HepG2 (cell line): ENCODE measurements around the gene SLC66A3. TPM values are rescaled to one million over a fixed set of nuclear protein-coding genes. Genes with fewer than 3 reads are reported as not detected.

Experiments used
- ATAC-seq: fragments of 200-7000 bp; cut with Tn5 transposase; 3 replicates; pipeline ENCODE4 v1.9.1; 2020; ENCODE audit warnings: mild to moderate bottlenecking, moderate library complexity
- BruUV-seq: library from RNA; stranded (reverse); fragments of 400-500 nt; replicated peaks from 2 replicates; lab custom pipeline; 2021; lab: Mats Ljungman, UMichigan
- CTCF ChIA-PET: fragments of 300-600 bp; formaldehyde crosslinking; extraction: SDS; loops from one replicate; lab custom pipeline; 2021; ENCODE audit warnings: low total read pairs, inconsistent platforms, low intra/inter-chr PET ratio; lab: Yijun Ruan, JAX
- POLR2A ChIA-PET: fragments of 350-600 bp; sonication (Branson Sonifier 250); formaldehyde crosslinking; loops from one replicate; lab custom pipeline; 2020; ENCODE audit warnings: antibody characterized with exemption, inconsistent platforms; lab: Yijun Ruan, JAX
- DNase-seq: peaks from one replicate; pipeline ENCODE4 v3.0.0-alpha.2; 2015; ENCODE audit warnings: low spot score
- FAIRE-seq: peaks from 3 replicates; lab custom pipeline; 2011; peaks lifted over from hg19 to GRCh38; lab: Jason Lieb, UNC
- H2AFZ ChIP-seq: one replicate; pipeline ENCODE4 v1.6.1; 2011; ENCODE audit warnings: low read length, inconsistent platforms
- H3K27ac ChIP-seq: fragments of 300-600 bp; 3 replicates; pipeline ENCODE4 v1.8.0; 2011; ENCODE audit warnings: mixed run types, mild to moderate bottlenecking, mixed read lengths, low read length, inconsistent platforms; ENCODE audit not compliant: insufficient read depth; ENCODE audit errors: extremely low read length
- H3K27me3 ChIP-seq, 2 experiments: fragments of 200-600 bp in 1 of 2; 2 replicates in 1 of 2; 3 replicates in 1 of 2; pipeline versions ENCODE4 v1.6.0 to v1.8.0; 2011; ENCODE audit warnings: low read length in 2 of 2, mild to moderate bottlenecking in 2 of 2, moderate library complexity in 2 of 2, inconsistent platforms in 1 of 2; ENCODE audit not compliant: insufficient read depth in 2 of 2, control insufficient read depth in 1 of 2
- H3K36me3 ChIP-seq, 2 experiments: fragments of 200-600 bp in 1 of 2; replicated peaks in 1 of 2; 2 replicates in 1 of 2; 3 replicates in 1 of 2; pipeline versions ENCODE4 v1.5.1 to v1.8.0; 2011; ENCODE audit warnings: low read length in 2 of 2, inconsistent platforms in 1 of 2; ENCODE audit not compliant: insufficient read depth in 2 of 2, control insufficient read depth in 1 of 2
- H3K4me1 ChIP-seq: 2 replicates; pipeline ENCODE4 v1.5.1; 2012; ENCODE audit warnings: low read length, inconsistent platforms; ENCODE audit not compliant: insufficient read depth
- H3K4me2 ChIP-seq: 2 replicates; pipeline ENCODE4 v1.6.0; 2011; ENCODE audit warnings: low read depth, low read length, inconsistent platforms
- H3K4me3 ChIP-seq, 3 experiments: fragments of 200-600 bp in 1 of 3; sonication (generic), shearing (Covaris generic) in 1 of 3; replicated peaks in 1 of 3; 2 replicates each; pipeline ENCODE4 v1.5.1; 2011 to 2016; ENCODE audit warnings: low read length in 3 of 3, inconsistent platforms in 2 of 3, low read depth in 2 of 3, mild to moderate bottlenecking in 2 of 3, control low read depth in 1 of 3, mixed read lengths in 1 of 3; ENCODE audit not compliant: insufficient read depth in 1 of 3
- H3K79me2 ChIP-seq: one replicate; pipeline ENCODE4 v1.6.1; 2011; ENCODE audit warnings: low read length, inconsistent platforms; ENCODE audit not compliant: insufficient read depth
- H3K9ac ChIP-seq: 2 replicates; pipeline ENCODE4 v1.6.0; 2011; ENCODE audit warnings: mild to moderate bottlenecking, low read depth, low read length, inconsistent platforms; ENCODE audit not compliant: insufficient read depth
- H3K9me3 ChIP-seq: 2 replicates; pipeline ENCODE4 v1.5.1; 2012; ENCODE audit warnings: mild to moderate bottlenecking, low read length
- H4K20me1 ChIP-seq: 2 replicates; pipeline ENCODE4 v1.6.0; 2011; ENCODE audit warnings: inconsistent platforms, mild to moderate bottlenecking, low read length, moderate library complexity; ENCODE audit not compliant: insufficient read depth
- ATF2 ChIP-seq: sonication (generic); formaldehyde crosslinking; IDR thresholded peaks from 2 replicates; pipeline ENCODE4 v1.4.0; 2020; ENCODE audit warnings: missing genetic modification reagents
- ERF ChIP-seq: IDR thresholded peaks from 2 replicates; pipeline ENCODE4 v1.6.1; 2018; ENCODE audit warnings: missing biosample characterization, missing genetic modification reagents
- KAT7 ChIP-seq: IDR thresholded peaks from 2 replicates; pipeline ENCODE4 v1.6.1; 2018; ENCODE audit warnings: borderline replicate concordance, missing compliant biosample characterization
- KDM5B ChIP-seq: sonication (generic); formaldehyde crosslinking; IDR thresholded peaks from 2 replicates; pipeline ENCODE4 v1.4.0; 2020; ENCODE audit warnings: missing genetic modification reagents, mild to moderate bottlenecking, borderline replicate concordance
- NCOA5 ChIP-seq: sonication (generic); formaldehyde crosslinking; IDR thresholded peaks from 2 replicates; pipeline ENCODE4 v1.4.0; 2020; ENCODE audit warnings: missing genetic modification reagents
- NFAT5 ChIP-seq: sonication (generic); formaldehyde crosslinking; IDR thresholded peaks from 2 replicates; pipeline ENCODE4 v1.4.0; 2020; ENCODE audit warnings: missing genetic modification reagents
- PRPF4 ChIP-seq: fragments of 200-400 bp; formaldehyde crosslinking; IDR thresholded peaks from 2 replicates; pipeline ENCODE4 v1.6.1; 2016; ENCODE audit warnings: low read length, low read depth; ENCODE audit not compliant: poor library complexity, severe bottlenecking
- RARA ChIP-seq: IDR thresholded peaks from 2 replicates; pipeline ENCODE4 v1.6.1; 2016; ENCODE audit warnings: missing genetic modification reagents, missing compliant biosample characterization
- ZBTB26 ChIP-seq: IDR thresholded peaks from 2 replicates; pipeline ENCODE4 v1.6.1; 2016; ENCODE audit warnings: missing compliant biosample characterization, missing genetic modification reagents, borderline replicate concordance
- ZNF10 ChIP-seq: sonication (generic); formaldehyde crosslinking; IDR thresholded peaks from 2 replicates; pipeline ENCODE4 v1.4.0; 2020; ENCODE audit warnings: mild to moderate bottlenecking, low read depth, missing genetic modification reagents, borderline replicate concordance
- ZNF333 ChIP-seq: sonication (generic); formaldehyde crosslinking; IDR thresholded peaks from 2 replicates; pipeline ENCODE4 v1.4.0; 2020; ENCODE audit warnings: mild to moderate bottlenecking, missing genetic modification reagents, borderline replicate concordance
- ZNF563 ChIP-seq: sonication (generic); formaldehyde crosslinking; IDR thresholded peaks from 2 replicates; pipeline ENCODE4 v1.8.0; 2022; ENCODE audit warnings: mild to moderate bottlenecking, moderate library complexity, missing genetic modification reagents
- ZNF670 ChIP-seq: sonication (generic); formaldehyde crosslinking; IDR thresholded peaks from 2 replicates; pipeline ENCODE4 v1.8.0; 2022; ENCODE audit warnings: mild to moderate bottlenecking, missing genetic modification reagents, borderline replicate concordance
- ZNF816 ChIP-seq: sonication (generic); formaldehyde crosslinking; IDR thresholded peaks from 2 replicates; pipeline ENCODE4 v1.8.0; 2022; ENCODE audit warnings: missing genetic modification reagents, mild to moderate bottlenecking, borderline replicate concordance
- WGBS: methylation state at CpG from one replicate; pipeline ENCODE4 v1.1.6; 2017; ENCODE audit warnings: low lambda C conversion rate; 5-methylcytosine and 5-hydroxymethylcytosine counted together
- in situ Hi-C: cut with HindIII; loops from 2 replicates; pipeline ENCODE4 v1.10.0; 2017; ENCODE audit warnings: low pct_unique_long_range_greater_than_20kb; ENCODE audit not compliant: extremely low pct_ligation_motif_present
- intact Hi-C: fragments of 100-400 bp; cut with micrococcal nuclease; formaldehyde crosslinking; loops from one replicate; pipeline ENCODE4 v1.10.0; 2022; ENCODE audit not compliant: unreplicated experiment
- polyA plus RNA-seq, 8 experiments: library from polyadenylated mRNA; depleted of rRNA in 3 of 8; stranded (reverse) in 7 of 8; unstranded in 1 of 8; fragments of >200 nt; fragmentation: Illumina TruSeq in 4 of 8; extraction: Trizol in 4 of 8; gene quantifications; 2 replicates each; pipeline versions ENCODE4 v1.2.1 to v1.2.3, GENCODE V29; 2011 to 2016; ENCODE audit warnings: low read depth in 4 of 8, missing spikeins in 1 of 8, mixed read lengths in 1 of 8; ENCODE audit not compliant: insufficient read depth in 1 of 8
- total RNA-seq, 5 experiments: library from RNA; depleted of rRNA; stranded (reverse); fragments of >200 nt; fragmentation: Illumina TruSeq; extraction: Trizol; gene quantifications; 2 replicates each; pipeline ENCODE4 v1.2.3, GENCODE V29; 2016; ENCODE audit warnings: low read depth in 1 of 5
- TF ChIP-seq, protein P1 (sequence below): sonication (generic); formaldehyde crosslinking; IDR thresholded peaks from 2 replicates; pipeline ENCODE4 v1.4.0; 2020; ENCODE audit warnings: missing genetic modification reagents

The SLC66A3 gene
- total and polyA plus RNA-seq, 2 of the 13 experiments (the other 11 are each of a cell fraction or from before 2014, with no cell fraction given), result 2.2 to 3.7 TPM

DNA sequence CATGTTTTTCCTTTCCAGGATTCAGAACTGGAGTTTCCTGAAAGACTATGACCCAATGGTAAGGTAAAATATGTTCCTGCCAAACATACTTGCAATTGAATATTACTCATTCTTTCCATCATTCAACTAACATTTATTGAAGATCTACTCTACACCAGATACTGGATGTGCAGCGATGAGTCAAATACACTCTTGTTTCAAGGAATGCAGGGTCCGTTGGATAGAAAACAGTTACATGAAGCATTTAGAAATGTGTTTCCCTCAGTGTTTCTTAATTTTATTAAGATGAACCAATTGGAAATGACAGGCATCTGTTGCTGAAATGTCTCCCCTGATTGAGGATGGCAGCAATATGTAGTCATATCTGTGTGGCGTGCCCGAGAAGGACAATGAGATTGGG lies 14.8 kb upstream of the SLC66A3 start:
- BruUV-seq, result no TSS peak
- Histone ChIP-seq H3K27ac (no peak overlapping the region), H4K20me1 (no peaks in the 10 kb centered on the region), H3K4me3 (no peak overlapping the region), H3K9ac (no peak overlapping the region), H3K4me1 (no peaks in the 10 kb centered on the region), H3K27me3 (peaks cover 9 to 38% of the 10 kb centered on the region in 2 experiments; a peak in 4 of 5 replicates), H2AFZ (no peak overlapping the region), H3K36me3 (no peaks in the 10 kb centered on the region), H3K79me2 (no peaks in the 10 kb centered on the region), H3K4me2 (no peak overlapping the region), H3K9me3 (no peaks in the 10 kb centered on the region)
- 66% methylated on average over 4 of the region's 4 CpGs for WGBS
- POLR2A ChIA-PET, result interaction anchor here (0.9 kb wide), 1 partner anchor 14 kb away, joined by 4 read pairs; the partner anchor contains the start of gene SLC66A3
- in situ Hi-C loops, result no loop called here
- intact Hi-C loops, result no loop called here
- CTCF ChIA-PET, result no interaction called here
- DNase-seq (no peak), ATAC-seq (no peak), FAIRE-seq (no peak)
- TF ChIP-seq RARA (CRISPR knock-in tag), result no peak
- TF ChIP-seq ZNF816 (CRISPR knock-in tag), result no peak
- TF ChIP-seq NCOA5 (CRISPR knock-in tag), result no peak
- TF ChIP-seq ZNF563 (CRISPR knock-in tag), result no peak
- no peak for TF ChIP-seq KAT7
- TF ChIP-seq ZNF333 (CRISPR knock-in tag), result no peak
- no peak for TF ChIP-seq KDM5B
- TF ChIP-seq PRPF4, result no peak
- TF ChIP-seq ZNF10 (CRISPR knock-in tag), result no peak
- TF ChIP-seq NFAT5 (CRISPR knock-in tag), result no peak
- no peak for TF ChIP-seq ZNF670 (CRISPR knock-in tag)
- TF ChIP-seq ATF2, result no peak
- no peak for TF ChIP-seq ZBTB26 (CRISPR knock-in tag)
- TF ChIP-seq ERF (CRISPR knock-in tag), result no peak
- TF ChIP-seq, protein P1, sequence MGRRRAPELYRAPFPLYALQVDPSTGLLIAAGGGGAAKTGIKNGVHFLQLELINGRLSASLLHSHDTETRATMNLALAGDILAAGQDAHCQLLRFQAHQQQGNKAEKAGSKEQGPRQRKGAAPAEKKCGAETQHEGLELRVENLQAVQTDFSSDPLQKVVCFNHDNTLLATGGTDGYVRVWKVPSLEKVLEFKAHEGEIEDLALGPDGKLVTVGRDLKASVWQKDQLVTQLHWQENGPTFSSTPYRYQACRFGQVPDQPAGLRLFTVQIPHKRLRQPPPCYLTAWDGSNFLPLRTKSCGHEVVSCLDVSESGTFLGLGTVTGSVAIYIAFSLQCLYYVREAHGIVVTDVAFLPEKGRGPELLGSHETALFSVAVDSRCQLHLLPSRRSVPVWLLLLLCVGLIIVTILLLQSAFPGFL (CRISPR knock-in tag), result no peak
